Measurements from ENCODE around the gene PAGE4. TPM values are rescaled to one million over a fixed set of nuclear protein-coding genes. Genes with fewer than 3 reads are reported as not detected.

Gene PAGE4
- total RNA-seq, 1 experiment from 2014 or later: not detected

GRCh38 chrX:49793686-49794085 lies 35.4 kb upstream of the PAGE4 start:
- Histone ChIP-seq H3K9me3 (ENCODE audit: low read length) (no peaks in the 10 kb centered on the region), H3K36me3 (ENCODE audit: low read depth, low read length) (no peaks in the 10 kb centered on the region), H3K27me3 (ENCODE audit: low read length) (peaks cover 8% of the 10 kb centered on the region; the same call in 1 of the 2 replicates), H3K9me2 (replicated peaks; ENCODE audit: low read length) (no peaks in the 10 kb centered on the region), H3F3A (ENCODE audit: low read length, unreplicated experiment) (no peaks in the 10 kb centered on the region), H3K4me3 (ENCODE audit: low read length) (no peak overlapping the region), H3K9ac (ENCODE audit: low read length) (no peak overlapping the region), H3K4me2 (ENCODE audit: low read length) (no peak overlapping the region), H3K4me1 (ENCODE audit: insufficient read depth, low read length) (no peaks in the 10 kb centered on the region), H2AFZ (ENCODE audit: low read length) (no peak overlapping the region), H4K20me1 (ENCODE audit: low read length) (no peaks in the 10 kb centered on the region), H3K27ac (ENCODE audit: low read length) (no peak overlapping the region), H3K79me2 (ENCODE audit: low read length) (no peaks in the 10 kb centered on the region)
- ATAC-seq (no peak), DNase-seq (no peak)
- BruUV-seq (replicated peaks): no TSS peak
- CTCF ChIA-PET: no interaction called here
- TF ChIP-seq CTCF (conservative IDR thresholded peaks at IDR 0.05; ENCODE audit: low read depth, low read length) (no peak), EZH2phosphoT487 (IDR thresholded peaks at IDR 0.05; ENCODE audit: borderline replicate concordance, low read length) (no peak), EZH2 (IDR thresholded peaks at IDR 0.05; ENCODE audit: low read length, unreplicated experiment) (no peak)
- POLR2A ChIA-PET (ENCODE audit: unreplicated experiment): no interaction called here
- intact Hi-C loops (cut with micrococcal nuclease): no loop called here

- no peaks in the 10 kb centered on the region for H3F3A ChIP-seq (ENCODE audit: low read length, unreplicated experiment)
- H3K4me2 ChIP-seq (ENCODE audit: low read length): no peak overlapping the region
- DNase-seq: no peak
- intact Hi-C loops (cut with micrococcal nuclease): no loop called here
- no peaks in the 10 kb centered on the region for H3K36me3 ChIP-seq (ENCODE audit: low read depth, low read length)
- H3K9ac ChIP-seq (ENCODE audit: low read length): no peak overlapping the region
- no peaks in the 10 kb centered on the region for H3K9me2 ChIP-seq (replicated peaks; ENCODE audit: low read length)
- H2AFZ ChIP-seq (ENCODE audit: low read length): no peak overlapping the region
- H4K20me1 ChIP-seq (ENCODE audit: low read length): no peaks in the 10 kb centered on the region
- no peaks in the 10 kb centered on the region for H3K27me3 ChIP-seq (ENCODE audit: low read length)
- H3K27ac ChIP-seq (ENCODE audit: low read length): no peak overlapping the region
- CTCF ChIA-PET: no interaction called here
- POLR2A ChIA-PET (ENCODE audit: unreplicated experiment): no interaction called here
- BruUV-seq (replicated peaks): no TSS peak
- no peaks in the 10 kb centered on the region for H3K4me1 ChIP-seq (ENCODE audit: insufficient read depth, low read length)
- H3K79me2 ChIP-seq (ENCODE audit: low read length): no peaks in the 10 kb centered on the region
- no peak for ATAC-seq
- no peaks in the 10 kb centered on the region for H3K9me3 ChIP-seq (ENCODE audit: low read length)
- H3K4me3 ChIP-seq (ENCODE audit: low read length): no peak overlapping the region
- TF ChIP-seq EZH2phosphoT487 (IDR thresholded peaks at IDR 0.05; ENCODE audit: borderline replicate concordance, low read length) (no peak), EZH2 (IDR thresholded peaks at IDR 0.05; ENCODE audit: low read length, unreplicated experiment) (no peak), CTCF (conservative IDR thresholded peaks at IDR 0.05; ENCODE audit: low read depth, low read length) (no peak)
These were observed 29.3 kb upstream of the PAGE4 start for GRCh38 chrX:49799828-49800227.

GRCh38 chrX:49809891-49810632 lies 19.0 kb upstream of the PAGE4 start:
- Histone ChIP-seq H3F3A (ENCODE audit: low read length, unreplicated experiment) (no peaks in the 10 kb centered on the region), H3K4me3 (ENCODE audit: low read length) (no peak overlapping the region), H3K9ac (ENCODE audit: low read length) (no peak overlapping the region), H3K79me2 (ENCODE audit: low read length) (no peaks in the 10 kb centered on the region), H3K27me3 (ENCODE audit: low read length) (no peaks in the 10 kb centered on the region), H3K4me1 (ENCODE audit: insufficient read depth, low read length) (no peaks in the 10 kb centered on the region), H4K20me1 (ENCODE audit: low read length) (no peaks in the 10 kb centered on the region), H3K27ac (ENCODE audit: low read length) (no peak overlapping the region), H3K9me3 (ENCODE audit: low read length) (no peaks in the 10 kb centered on the region), H3K9me2 (replicated peaks; ENCODE audit: low read length) (no peaks in the 10 kb centered on the region), H3K36me3 (ENCODE audit: low read depth, low read length) (no peaks in the 10 kb centered on the region), H2AFZ (ENCODE audit: low read length) (no peak overlapping the region), H3K4me2 (ENCODE audit: low read length) (no peak overlapping the region)
- BruUV-seq (replicated peaks): no TSS peak
- DNase-seq: no peak
- ChIA-PET POLR2A (ENCODE audit: unreplicated experiment) (no interaction called here), CTCF (no interaction called here)
- ATAC-seq: no peak
- no peak for TF ChIP-seq CTCF (conservative IDR thresholded peaks at IDR 0.05; ENCODE audit: low read depth, low read length)
- no peak for TF ChIP-seq EZH2phosphoT487 (IDR thresholded peaks at IDR 0.05; ENCODE audit: borderline replicate concordance, low read length)
- no peak for TF ChIP-seq EZH2 (IDR thresholded peaks at IDR 0.05; ENCODE audit: low read length, unreplicated experiment)
- intact Hi-C loops (cut with micrococcal nuclease): no loop called here
